Mammary epithelial cell (primary cell): ENCODE results near the gene OBP2B.

Experiments used
- EZH2 ChIP-seq: IDR thresholded peaks from 2 replicates; pipeline ENCODE4 v1.6.1; 2012; ENCODE audit warnings: low read length, inconsistent platforms, borderline replicate concordance
- TF ChIP-seq, protein P1 (sequence below), 2 donors: IDR thresholded peaks in 1 of 2; conservative IDR thresholded peaks in 1 of 2; 2 replicates each; pipeline ENCODE4 v1.5.1; 2011 to 2012; ENCODE audit warnings: inconsistent platforms in 2 of 2, low read length in 2 of 2, mild to moderate bottlenecking in 2 of 2, control low read depth in 1 of 2, low read depth in 1 of 2; ENCODE audit not compliant: insufficient read depth in 1 of 2; ENCODE audit errors: extremely low read depth in 1 of 2

GRCh38 chr9:133170716-133171115 is 38.3 kb downstream of the OBP2B start:
- no peak for TF ChIP-seq EZH2
- TF ChIP-seq, protein P1, sequence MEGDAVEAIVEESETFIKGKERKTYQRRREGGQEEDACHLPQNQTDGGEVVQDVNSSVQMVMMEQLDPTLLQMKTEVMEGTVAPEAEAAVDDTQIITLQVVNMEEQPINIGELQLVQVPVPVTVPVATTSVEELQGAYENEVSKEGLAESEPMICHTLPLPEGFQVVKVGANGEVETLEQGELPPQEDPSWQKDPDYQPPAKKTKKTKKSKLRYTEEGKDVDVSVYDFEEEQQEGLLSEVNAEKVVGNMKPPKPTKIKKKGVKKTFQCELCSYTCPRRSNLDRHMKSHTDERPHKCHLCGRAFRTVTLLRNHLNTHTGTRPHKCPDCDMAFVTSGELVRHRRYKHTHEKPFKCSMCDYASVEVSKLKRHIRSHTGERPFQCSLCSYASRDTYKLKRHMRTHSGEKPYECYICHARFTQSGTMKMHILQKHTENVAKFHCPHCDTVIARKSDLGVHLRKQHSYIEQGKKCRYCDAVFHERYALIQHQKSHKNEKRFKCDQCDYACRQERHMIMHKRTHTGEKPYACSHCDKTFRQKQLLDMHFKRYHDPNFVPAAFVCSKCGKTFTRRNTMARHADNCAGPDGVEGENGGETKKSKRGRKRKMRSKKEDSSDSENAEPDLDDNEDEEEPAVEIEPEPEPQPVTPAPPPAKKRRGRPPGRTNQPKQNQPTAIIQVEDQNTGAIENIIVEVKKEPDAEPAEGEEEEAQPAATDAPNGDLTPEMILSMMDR (conservative IDR thresholded peaks at IDR 0.05 in 1 of 2, IDR thresholded peaks at IDR 0.05 in 1 of 2; ENCODE audit: extremely low read depth in 1 of 2, insufficient read depth in 1 of 2, low read depth in 1 of 2, low read length in 2 of 2), result no peak
